NCI-H2081 (cell line): ENCODE results near the gene SGMS2.

ENCODE experiments used
- DNase-seq, 2 experiments: peaks; one replicate each; lab custom pipeline; 2025; lab: John Stamatoyannopoulos, UW

Gene SGMS2

GRCh38 chr4:107828315-107829090 lies 3.8 kb downstream of the SGMS2 start:
- no peak for DNase-seq

- no peak for DNase-seq
Observed at GRCh38 chr4:107831140-107831539, 6.4 kb downstream of the SGMS2 start.

- no peak for DNase-seq
Observed at GRCh38 chr4:107832275-107832807, 7.6 kb downstream of the SGMS2 start.

GRCh38 chr4:107834241-107834794 lies 9.6 kb downstream of the SGMS2 start:
- no peak for DNase-seq

GRCh38 chr4:107835406-107835805 lies 10.7 kb downstream of the SGMS2 start:
- no peak for DNase-seq

GRCh38 chr4:107837317-107837716 lies 12.6 kb downstream of the SGMS2 start:
- no peak for DNase-seq

- no peak for DNase-seq
Observed at GRCh38 chr4:107837776-107838618, 13.3 kb downstream of the SGMS2 start.

- DNase-seq = no peak
Observed at GRCh38 chr4:107838861-107839565, 14.3 kb downstream of the SGMS2 start.

- no peak for DNase-seq
Observed at GRCh38 chr4:107843391-107843790, 18.7 kb downstream of the SGMS2 start.

GRCh38 chr4:107845681-107846080 lies 20.9 kb downstream of the SGMS2 start:
- no peak for DNase-seq

- DNase-seq = no peak
Observed at GRCh38 chr4:107850438-107850837, 25.7 kb downstream of the SGMS2 start.

- no peak for DNase-seq
Observed at GRCh38 chr4:107853444-107854355, 29.0 kb downstream of the SGMS2 start.

- DNase-seq = no peak
Observed at GRCh38 chr4:107854356-107855022, 29.8 kb downstream of the SGMS2 start.

- no peak for DNase-seq
Observed at GRCh38 chr4:107855723-107856122, 31.0 kb downstream of the SGMS2 start.

- no peak for DNase-seq
Observed at GRCh38 chr4:107856901-107857300, 32.2 kb downstream of the SGMS2 start.

GRCh38 chr4:107857741-107858140 lies 33.0 kb downstream of the SGMS2 start:
- no peak for DNase-seq

GRCh38 chr4:107858158-107858742 lies 33.5 kb downstream of the SGMS2 start:
- DNase-seq = no peak

GRCh38 chr4:107862658-107863057 lies 37.9 kb downstream of the SGMS2 start:
- peak in 1 of 2 experiments; percentile 13 for DNase-seq

GRCh38 chr4:107863416-107863815 lies 38.7 kb downstream of the SGMS2 start:
- no peak for DNase-seq

- DNase-seq = peak in 1 of 2 experiments; percentile 34
Observed at GRCh38 chr4:107863850-107864371, 39.2 kb downstream of the SGMS2 start.
